GM13977 (cell line): ENCODE data around the gene PLXNA4.

ENCODE experiments used
- DNase-seq: peaks from one replicate; pipeline ENCODE4 v3.0.0; 2012; ENCODE audit warnings: low spot score
- in situ Hi-C: fragments of 300-500 bp; cut with MboI; formaldehyde crosslinking; loops from one replicate; pipeline ENCODE4 v1.12.0; 2022; ENCODE audit warnings: low sequenced_read_pairs, low pct_unique_long_range_greater_than_20kb, mixed read lengths, inconsistent platforms; ENCODE audit not compliant: unreplicated experiment
- TF ChIP-seq, protein P1 (sequence below): IDR thresholded peaks from 2 replicates; pipeline ENCODE4 v1.5.1; 2012; ENCODE audit warnings: mild to moderate bottlenecking, control low read depth; ENCODE audit not compliant: insufficient read depth; ENCODE audit errors: extremely low read depth, missing control alignments

PLXNA4 gene

DNA sequence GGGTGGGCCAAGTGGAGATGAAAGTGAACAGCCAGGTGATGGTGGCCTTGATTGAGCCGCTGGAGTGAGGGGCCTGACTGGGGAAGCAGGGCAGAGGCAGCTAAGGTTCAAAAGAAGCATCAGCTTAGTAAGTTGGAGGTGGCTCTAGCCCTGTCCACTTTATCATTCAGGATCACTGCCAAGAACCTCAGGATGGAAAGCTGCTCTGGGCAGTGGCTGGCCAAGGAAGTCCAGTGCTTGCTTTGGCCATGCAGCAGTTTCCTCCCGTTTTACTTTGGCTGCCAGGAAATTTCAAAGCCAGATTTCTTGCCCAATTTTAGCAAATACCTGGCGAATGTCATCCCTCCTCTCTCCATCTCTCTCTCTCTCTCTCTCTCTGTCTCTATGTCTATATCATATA, 384.9 kb downstream of the PLXNA4 start:
- TF ChIP-seq, protein P1, sequence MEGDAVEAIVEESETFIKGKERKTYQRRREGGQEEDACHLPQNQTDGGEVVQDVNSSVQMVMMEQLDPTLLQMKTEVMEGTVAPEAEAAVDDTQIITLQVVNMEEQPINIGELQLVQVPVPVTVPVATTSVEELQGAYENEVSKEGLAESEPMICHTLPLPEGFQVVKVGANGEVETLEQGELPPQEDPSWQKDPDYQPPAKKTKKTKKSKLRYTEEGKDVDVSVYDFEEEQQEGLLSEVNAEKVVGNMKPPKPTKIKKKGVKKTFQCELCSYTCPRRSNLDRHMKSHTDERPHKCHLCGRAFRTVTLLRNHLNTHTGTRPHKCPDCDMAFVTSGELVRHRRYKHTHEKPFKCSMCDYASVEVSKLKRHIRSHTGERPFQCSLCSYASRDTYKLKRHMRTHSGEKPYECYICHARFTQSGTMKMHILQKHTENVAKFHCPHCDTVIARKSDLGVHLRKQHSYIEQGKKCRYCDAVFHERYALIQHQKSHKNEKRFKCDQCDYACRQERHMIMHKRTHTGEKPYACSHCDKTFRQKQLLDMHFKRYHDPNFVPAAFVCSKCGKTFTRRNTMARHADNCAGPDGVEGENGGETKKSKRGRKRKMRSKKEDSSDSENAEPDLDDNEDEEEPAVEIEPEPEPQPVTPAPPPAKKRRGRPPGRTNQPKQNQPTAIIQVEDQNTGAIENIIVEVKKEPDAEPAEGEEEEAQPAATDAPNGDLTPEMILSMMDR, result no peak
- in situ Hi-C loops, result no loop called here
- no peak for DNase-seq

DNA sequence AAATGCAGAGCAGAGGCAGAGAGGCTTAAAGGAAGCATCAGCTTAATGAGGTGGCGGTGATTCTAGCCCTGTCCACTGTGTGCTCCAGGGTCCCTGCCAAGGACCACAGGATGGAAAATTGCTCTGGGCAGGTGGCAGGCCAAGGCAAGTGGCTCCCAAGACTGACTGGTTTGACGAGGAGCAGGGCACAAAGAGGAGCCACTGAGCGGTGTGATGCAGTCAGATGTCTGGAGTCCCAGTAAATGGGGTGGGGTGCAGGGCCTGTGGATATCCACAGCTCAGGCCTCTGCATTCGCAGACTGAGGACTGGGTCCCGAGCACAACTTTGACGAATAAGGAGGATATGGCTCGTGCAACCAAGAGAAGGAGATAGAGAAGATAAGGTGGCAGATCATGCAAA, 385.6 kb downstream of the PLXNA4 start:
- TF ChIP-seq, protein P1, result no peak
- in situ Hi-C loops, result no loop called here
- DNase-seq, result no peak

DNA sequence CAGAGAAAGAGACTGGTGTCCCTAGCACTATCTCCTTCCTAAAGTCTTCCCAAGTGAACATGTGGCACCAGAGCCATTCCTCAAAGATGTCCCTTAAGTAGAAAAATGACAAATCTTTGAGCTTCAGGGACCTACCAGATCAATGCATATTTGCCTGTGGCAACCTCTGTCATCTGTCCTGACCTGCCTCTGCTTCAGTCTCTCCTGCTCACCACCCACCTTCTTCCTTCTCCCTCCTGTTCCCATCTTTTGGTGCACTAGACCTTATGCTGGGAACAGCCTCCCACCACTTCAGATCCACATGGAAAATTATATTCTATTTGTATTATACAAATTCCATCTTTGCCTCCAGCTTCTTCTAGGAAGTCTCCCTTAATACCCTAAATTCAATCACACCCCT, 386.4 kb downstream of the PLXNA4 start:
- TF ChIP-seq, protein P1, result no peak
- no peak for DNase-seq
- in situ Hi-C loops, result no loop called here

DNA sequence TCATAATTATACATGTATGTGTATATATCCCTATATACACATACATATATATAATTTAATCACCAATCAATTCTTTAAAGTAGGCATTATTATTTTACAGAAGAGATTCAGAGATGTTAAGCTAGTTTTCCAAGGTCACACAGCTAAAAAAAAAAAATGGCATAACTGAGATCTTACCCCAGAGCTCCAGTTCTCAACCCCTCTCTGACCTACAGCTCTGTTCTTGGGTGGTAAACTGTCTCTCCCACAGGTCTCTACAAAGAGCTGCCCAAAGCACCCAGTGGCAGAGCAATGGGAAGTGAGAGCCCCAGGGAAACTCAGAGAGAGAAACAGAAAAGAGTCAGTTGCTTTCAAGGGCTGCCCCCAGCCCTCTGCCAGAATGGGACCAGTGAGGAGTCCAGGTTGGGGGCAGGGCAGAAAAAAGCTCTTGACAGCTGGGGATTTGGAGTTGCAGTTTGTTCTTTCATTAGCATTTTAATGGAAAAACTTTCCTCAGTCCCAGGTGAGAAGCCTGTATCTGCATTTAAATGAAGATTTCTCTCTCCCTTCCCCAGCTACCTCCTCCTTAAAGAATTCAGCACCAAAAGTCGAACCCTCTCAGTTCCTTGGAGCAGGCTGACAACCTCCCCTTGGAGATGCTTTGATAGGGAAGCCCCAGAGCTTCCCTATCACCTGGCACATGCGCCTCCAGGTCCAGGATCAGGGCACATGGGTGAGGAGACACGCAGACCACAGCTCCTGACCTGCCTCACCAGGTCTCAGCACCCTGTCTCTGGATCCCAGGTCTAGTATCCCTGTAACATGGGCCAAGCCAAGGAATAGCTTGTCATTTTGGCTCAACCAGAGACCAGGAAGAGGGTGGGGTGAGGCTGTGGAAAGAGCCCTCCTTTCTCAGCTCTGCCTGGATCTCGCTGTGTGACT, 388.1 kb downstream of the PLXNA4 start:
- no peak for DNase-seq
- TF ChIP-seq, protein P1, result no peak
- in situ Hi-C loops, result no loop called here

DNA sequence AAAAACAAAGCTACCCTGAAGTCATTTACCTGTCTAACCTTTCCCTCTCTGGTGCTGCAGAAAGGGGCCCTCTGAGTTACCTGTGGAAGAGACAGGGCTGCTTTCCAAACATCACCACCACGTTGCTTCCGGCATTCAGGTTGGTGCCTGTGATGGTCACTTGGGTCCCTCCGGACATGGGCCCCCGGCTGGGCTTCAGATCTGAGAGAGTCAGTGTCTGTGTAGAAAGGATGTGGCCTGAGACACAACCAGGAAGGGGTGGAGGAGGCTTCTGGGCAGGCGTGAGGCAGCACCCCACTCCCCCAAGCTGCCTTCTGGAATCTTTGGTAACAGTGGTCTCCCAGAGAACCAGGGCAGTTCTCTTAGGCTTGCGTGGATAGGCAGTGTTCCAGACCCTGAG, 388.9 kb downstream of the PLXNA4 start:
- TF ChIP-seq, protein P1, result no peak
- in situ Hi-C loops, result no loop called here
- DNase-seq, result no peak

DNA sequence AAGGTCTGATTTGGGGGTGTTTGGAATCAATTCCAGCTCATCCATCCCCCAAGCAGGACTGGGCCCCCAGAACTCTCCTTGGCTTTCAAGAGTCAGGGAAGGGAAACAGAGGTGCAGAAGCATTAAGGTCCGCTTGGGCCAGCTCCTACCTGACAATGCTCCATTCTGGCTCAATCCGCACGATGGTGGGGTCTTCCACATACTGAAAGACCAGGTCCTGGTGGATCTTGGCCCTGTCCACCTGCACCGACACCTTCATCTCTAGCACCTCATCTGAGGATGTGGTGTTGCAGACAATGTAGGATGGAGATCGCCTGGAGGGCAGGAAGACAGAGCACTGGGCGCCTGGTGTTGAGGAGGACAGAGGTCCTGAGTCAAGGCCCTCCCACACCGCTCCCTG, 391.1 kb downstream of the PLXNA4 start:
- TF ChIP-seq, protein P1, result no peak
- in situ Hi-C loops, result no loop called here
- no peak for DNase-seq
